ENCODE results near the gene MCRS1.

DNA sequence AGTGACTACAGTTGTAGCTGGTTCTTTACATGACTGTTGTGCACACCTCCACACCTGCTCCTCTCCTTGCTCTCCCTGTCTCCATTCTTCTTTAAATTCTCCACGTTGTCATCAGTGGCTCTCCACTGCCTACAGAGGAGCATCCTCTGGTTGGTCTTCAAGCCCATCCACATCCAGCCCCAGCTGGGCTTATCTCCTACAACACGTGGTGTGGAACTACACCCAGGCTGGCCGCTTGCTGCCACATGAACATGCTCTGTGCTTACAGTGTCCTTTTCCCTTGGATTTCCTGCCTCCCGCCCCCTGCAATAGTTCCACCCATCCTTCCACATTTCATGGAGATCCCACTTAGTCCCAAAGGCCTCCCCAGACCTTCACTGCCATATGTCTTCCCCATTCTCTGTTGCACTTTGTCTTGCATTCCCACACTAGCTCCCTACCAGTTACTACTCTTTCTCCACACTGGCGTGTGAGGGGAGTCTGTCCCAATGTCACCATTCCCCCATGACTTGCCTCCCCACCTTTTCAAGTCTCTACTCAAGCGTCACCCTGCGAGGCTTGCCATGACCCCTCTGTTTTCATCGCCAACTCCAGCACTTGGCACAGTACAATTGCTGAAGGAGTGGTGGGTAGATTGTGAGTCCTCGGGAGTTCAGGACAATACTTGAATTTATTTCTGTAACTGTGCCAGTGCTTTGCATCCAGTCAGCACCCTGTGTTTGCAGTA lies 9.8 kb upstream of the MCRS1 start:
- TF ChIP-seq POLR2AphosphoS5 (IDR thresholded peaks at IDR 0.05) = no peak
- TF ChIP-seq, protein P1, sequence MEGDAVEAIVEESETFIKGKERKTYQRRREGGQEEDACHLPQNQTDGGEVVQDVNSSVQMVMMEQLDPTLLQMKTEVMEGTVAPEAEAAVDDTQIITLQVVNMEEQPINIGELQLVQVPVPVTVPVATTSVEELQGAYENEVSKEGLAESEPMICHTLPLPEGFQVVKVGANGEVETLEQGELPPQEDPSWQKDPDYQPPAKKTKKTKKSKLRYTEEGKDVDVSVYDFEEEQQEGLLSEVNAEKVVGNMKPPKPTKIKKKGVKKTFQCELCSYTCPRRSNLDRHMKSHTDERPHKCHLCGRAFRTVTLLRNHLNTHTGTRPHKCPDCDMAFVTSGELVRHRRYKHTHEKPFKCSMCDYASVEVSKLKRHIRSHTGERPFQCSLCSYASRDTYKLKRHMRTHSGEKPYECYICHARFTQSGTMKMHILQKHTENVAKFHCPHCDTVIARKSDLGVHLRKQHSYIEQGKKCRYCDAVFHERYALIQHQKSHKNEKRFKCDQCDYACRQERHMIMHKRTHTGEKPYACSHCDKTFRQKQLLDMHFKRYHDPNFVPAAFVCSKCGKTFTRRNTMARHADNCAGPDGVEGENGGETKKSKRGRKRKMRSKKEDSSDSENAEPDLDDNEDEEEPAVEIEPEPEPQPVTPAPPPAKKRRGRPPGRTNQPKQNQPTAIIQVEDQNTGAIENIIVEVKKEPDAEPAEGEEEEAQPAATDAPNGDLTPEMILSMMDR (IDR thresholded peaks at IDR 0.05) = no peak
- TF ChIP-seq EP300 (IDR thresholded peaks at IDR 0.05) = no peak

All from gastroesophageal sphincter (tissue), 3 donors.